Mesothelial cell of epicardium (in vitro differentiated cells): Measurements from ENCODE around the gene PATJ. TPM values are rescaled to one million over a fixed set of nuclear protein-coding genes. Genes with fewer than 3 reads are reported as not detected.

Source experiments
- DNase-seq, 2 experiments: peaks; one replicate each; pipeline ENCODE4 v3.0.0; 2021; ENCODE audit warnings: low spot score in 2 of 2; ENCODE audit not compliant: unreplicated experiment in 2 of 2
- H3K27ac Mint-ChIP-seq: 2 replicates; pipeline ENCODE4 v1.8.0; 2021; ENCODE audit warnings: mixed read lengths
- H3K27me3 Mint-ChIP-seq: 2 replicates; pipeline ENCODE4 v1.8.0; 2021; ENCODE audit warnings: low read depth, mixed read lengths
- H3K36me3 Mint-ChIP-seq: 2 replicates; pipeline ENCODE4 v1.8.0; 2021; ENCODE audit warnings: mixed read lengths
- H3K4me1 Mint-ChIP-seq: 2 replicates; pipeline ENCODE4 v1.8.0; 2021; ENCODE audit warnings: mixed read lengths
- H3K4me3 Mint-ChIP-seq: 2 replicates; pipeline ENCODE4 v1.8.0; 2021; ENCODE audit warnings: mild to moderate bottlenecking, moderate library complexity, mixed read lengths
- H3K9me3 Mint-ChIP-seq: 2 replicates; pipeline ENCODE4 v1.8.0; 2021; ENCODE audit warnings: mixed read lengths
- CTCF ChIP-seq: fragments of 200-600 bp; sonication (generic); IDR thresholded peaks from one replicate; pipeline ENCODE4 v1.5.0; 2021; ENCODE audit warnings: antibody characterized with exemption; ENCODE audit not compliant: unreplicated experiment
- total RNA-seq: library from RNA; stranded (reverse); gene quantifications from 3 replicates; pipeline ENCODE4 v1.2.1, GENCODE V29; 2021

PATJ gene
- total RNA-seq, 1 donor from 2014 or later: 129 TPM

GRCh38 chr1:62064829-62065407 is 322.6 kb downstream of the PATJ start:
- Mint-ChIP-seq H3K27ac (peak overlapping the region; percentile 54), H3K36me3 (peaks cover 55% of the 10 kb centered on the region), H3K4me1 (no peaks in the 10 kb centered on the region), H3K27me3 (no peaks in the 10 kb centered on the region), H3K4me3 (no peak overlapping the region), H3K9me3 (peaks cover 8% of the 10 kb centered on the region)
- no peak for TF ChIP-seq CTCF
- no peak for DNase-seq

- H3K27me3 Mint-ChIP-seq: no peaks in the 10 kb centered on the region
- H3K4me3 Mint-ChIP-seq: no peak overlapping the region
- no peak for DNase-seq
- no peak for TF ChIP-seq CTCF
- peaks cover 8% of the 10 kb centered on the region for H3K9me3 Mint-ChIP-seq
- H3K4me1 Mint-ChIP-seq: no peaks in the 10 kb centered on the region
- H3K36me3 Mint-ChIP-seq: peaks cover 48% of the 10 kb centered on the region
- no peak overlapping the region for H3K27ac Mint-ChIP-seq
These were observed 324.4 kb downstream of the PATJ start for GRCh38 chr1:62066713-62067112.

- Mint-ChIP-seq H3K4me3 (no peak overlapping the region), H3K9me3 (peaks cover 3% of the 10 kb centered on the region), H3K4me1 (no peaks in the 10 kb centered on the region), H3K27ac (peak overlapping the region; percentile 40), H3K36me3 (peaks cover 34% of the 10 kb centered on the region), H3K27me3 (no peaks in the 10 kb centered on the region)
- DNase-seq: no peak
- no peak for TF ChIP-seq CTCF
These were observed 326.1 kb downstream of the PATJ start for GRCh38 chr1:62068416-62068843.

- peaks cover 28% of the 10 kb centered on the region for H3K36me3 Mint-ChIP-seq
- H3K27me3 Mint-ChIP-seq: no peaks in the 10 kb centered on the region
- no peak for DNase-seq
- TF ChIP-seq CTCF: no peak
- no peaks in the 10 kb centered on the region for H3K4me1 Mint-ChIP-seq
- no peak overlapping the region for H3K4me3 Mint-ChIP-seq
- no peak overlapping the region for H3K27ac Mint-ChIP-seq
- H3K9me3 Mint-ChIP-seq: peaks cover 3% of the 10 kb centered on the region
These were observed 326.7 kb downstream of the PATJ start for GRCh38 chr1:62068978-62069377.

- TF ChIP-seq CTCF: peak; percentile 69
- H3K9me3 Mint-ChIP-seq: peaks cover 3% of the 10 kb centered on the region
These were observed 328.2 kb downstream of the PATJ start for GRCh38 chr1:62070384-62071011.

More at GRCh38 chr1:62070384-62071011, 328.2 kb downstream of the PATJ start:
- no peaks in the 10 kb centered on the region for H3K27me3 Mint-ChIP-seq
- H3K36me3 Mint-ChIP-seq: peaks cover 22% of the 10 kb centered on the region
- no peak overlapping the region for H3K4me3 Mint-ChIP-seq
- no peak overlapping the region for H3K27ac Mint-ChIP-seq
- no peaks in the 10 kb centered on the region for H3K4me1 Mint-ChIP-seq
- DNase-seq: no peak
